GM23338 (cell line): ENCODE measurements around the gene MPHOSPH10. TPM values are rescaled to one million over a fixed set of nuclear protein-coding genes. Genes with fewer than 3 reads are reported as not detected.

ENCODE experiments used
- ATAC-seq: fragments of 200-7000 bp; cut with Tn5 transposase; 3 replicates; pipeline ENCODE4 v1.9.1; 2020
- DNase-seq: peaks from one replicate; pipeline ENCODE4 v3.0.0-alpha.2; 2015; ENCODE audit warnings: low spot score
- H2AFZ ChIP-seq: fragments of 200-600 bp; sonication (generic); 2 replicates; pipeline ENCODE4 v1.8.0; 2016; ENCODE audit warnings: antibody characterized with exemption, mild to moderate bottlenecking, moderate library complexity
- H3F3A ChIP-seq: fragments of 200-600 bp; sonication (generic); replicated peaks from 2 replicates; pipeline ENCODE4 v1.8.0; 2017; ENCODE audit warnings: antibody characterized with exemption, mixed run types, low read depth
- H3K27ac ChIP-seq: fragments of 200-600 bp; sonication (generic); 2 replicates; pipeline ENCODE4 v1.6.1; 2016; ENCODE audit warnings: low read depth
- H3K27me3 ChIP-seq: fragments of 200-600 bp; sonication (generic); 2 replicates; pipeline ENCODE4 v1.8.0; 2016; ENCODE audit warnings: mild to moderate bottlenecking, mixed run types, moderate library complexity; ENCODE audit not compliant: insufficient read depth
- H3K36me3 ChIP-seq: fragments of 200-600 bp; sonication (generic); 2 replicates; pipeline ENCODE4 v1.8.0; 2016; ENCODE audit warnings: mild to moderate bottlenecking; ENCODE audit not compliant: insufficient read depth
- H3K4me1 ChIP-seq: fragments of 200-600 bp; sonication (generic); 2 replicates; pipeline ENCODE4 v1.8.0; 2016; ENCODE audit warnings: mild to moderate bottlenecking, moderate library complexity; ENCODE audit not compliant: insufficient read depth
- H3K4me2 ChIP-seq: fragments of 200-600 bp; sonication (generic); 2 replicates; pipeline ENCODE4 v1.7.1; 2017; ENCODE audit warnings: mixed run types
- H3K4me3 ChIP-seq: fragments of 200-600 bp; sonication (generic); 2 replicates; pipeline ENCODE4 v1.6.1; 2016; ENCODE audit warnings: mixed run types
- H3K79me2 ChIP-seq: fragments of 200-600 bp; sonication (generic); replicated peaks from 2 replicates; pipeline ENCODE4 v1.8.0; 2017; ENCODE audit warnings: mild to moderate bottlenecking; ENCODE audit not compliant: insufficient read depth
- H3K9me2 ChIP-seq: fragments of 200-600 bp; sonication (generic); 2 replicates; pipeline ENCODE4 v1.8.0; 2017; ENCODE audit not compliant: insufficient read depth
- H4K20me1 ChIP-seq: fragments of 200-600 bp; sonication (generic); replicated peaks from 2 replicates; pipeline ENCODE4 v1.8.0; 2017; ENCODE audit warnings: mild to moderate bottlenecking; ENCODE audit not compliant: insufficient read depth
- H3K27ac Mint-ChIP-seq: 2 replicates; pipeline ENCODE4 v1.8.0; 2020; ENCODE audit warnings: inconsistent platforms, mild to moderate bottlenecking, moderate library complexity, mixed read lengths
- H3K27me3 Mint-ChIP-seq: 3 replicates; pipeline ENCODE4 v1.8.0; 2022; ENCODE audit warnings: low read depth, mild to moderate bottlenecking, moderate library complexity, mixed read lengths, inconsistent platforms; ENCODE audit not compliant: insufficient read depth, poor library complexity
- H3K36me3 Mint-ChIP-seq: 3 replicates; pipeline ENCODE4 v1.8.0; 2021; ENCODE audit warnings: low read depth, mild to moderate bottlenecking, inconsistent platforms, moderate library complexity, mixed read lengths
- H3K4me1 Mint-ChIP-seq: 3 replicates; pipeline ENCODE4 v1.8.0; 2020; ENCODE audit warnings: mild to moderate bottlenecking, inconsistent platforms, mixed read lengths
- H3K4me3 Mint-ChIP-seq: 3 replicates; pipeline ENCODE4 v1.8.0; 2021; ENCODE audit warnings: moderate library complexity, mild to moderate bottlenecking, inconsistent platforms, mixed read lengths
- H3K9me3 Mint-ChIP-seq: 3 replicates; pipeline ENCODE4 v1.8.0; 2020; ENCODE audit warnings: moderate library complexity, mild to moderate bottlenecking, inconsistent platforms, mixed read lengths
- EZH2 ChIP-seq: fragments of 200-600 bp; sonication (generic); IDR thresholded peaks from one replicate; pipeline ENCODE4 v1.8.0; 2017; ENCODE audit warnings: antibody characterized with exemption, mild to moderate bottlenecking, low read depth; ENCODE audit not compliant: unreplicated experiment
- JUNB ChIP-seq: IDR thresholded peaks from one replicate; pipeline ENCODE4 v1.6.1; 2016; ENCODE audit warnings: antibody characterized with exemption; ENCODE audit not compliant: unreplicated experiment
- POLR2AphosphoS5 ChIP-seq: IDR thresholded peaks from 2 replicates; pipeline ENCODE4 v1.6.1; 2016; ENCODE audit warnings: antibody characterized with exemption, low read depth
- STAT1 ChIP-seq: IDR thresholded peaks from one replicate; pipeline ENCODE4 v1.6.1; 2016; ENCODE audit warnings: antibody characterized with exemption; ENCODE audit not compliant: unreplicated experiment
- ZNF114 ChIP-seq: fragments of 250-450 bp; sonication (Bioruptor Pico); IDR thresholded peaks from 2 replicates; pipeline ENCODE4 v1.5.0; 2020; ENCODE audit warnings: mild to moderate bottlenecking, moderate library complexity
- ZNF331 ChIP-seq: fragments of 250-450 bp; sonication (Bioruptor Pico); IDR thresholded peaks from 2 replicates; pipeline ENCODE4 v1.5.0; 2020; ENCODE audit warnings: low read depth, mild to moderate bottlenecking, moderate library complexity
- polyA plus RNA-seq: library from polyadenylated mRNA; unstranded; fragments of >200 nt; fragmentation: Nextera tagmentation; extraction: Ambion mirVana; gene quantifications from 2 replicates; pipeline ENCODE4 v1.2.1, GENCODE V29; 2016
- total RNA-seq: library from RNA; depleted of rRNA; stranded (reverse); fragments of >200 nt; shearing (Covaris generic); gene quantifications from 2 replicates; pipeline ENCODE4 v1.2.3, GENCODE V29; 2014
- TF ChIP-seq, protein P1 (sequence below): IDR thresholded peaks from 2 replicates; pipeline ENCODE4 v1.6.1; 2016; ENCODE audit warnings: antibody characterized with exemption
- TF ChIP-seq, protein P2 (sequence below), 2 experiments: fragments of 200-600 bp in 1 of 2; sonication (generic) in 1 of 2; conservative IDR thresholded peaks; 2 replicates each; pipeline versions ENCODE4 v1.5.1 to v1.6.1; 2016 to 2017; ENCODE audit warnings: antibody characterized with exemption in 2 of 2, low read depth in 2 of 2, mild to moderate bottlenecking in 2 of 2, moderate library complexity in 1 of 2
- TF ChIP-seq, protein P3 (sequence below): fragments of 250-450 bp; sonication (Bioruptor Pico); IDR thresholded peaks from 2 replicates; pipeline ENCODE4 v1.5.0; 2020; ENCODE audit warnings: mild to moderate bottlenecking, moderate library complexity

The MPHOSPH10 gene
- total and polyA plus RNA-seq, 2 experiments from 2014 or later = 23.8 to 64.8 TPM

DNA sequence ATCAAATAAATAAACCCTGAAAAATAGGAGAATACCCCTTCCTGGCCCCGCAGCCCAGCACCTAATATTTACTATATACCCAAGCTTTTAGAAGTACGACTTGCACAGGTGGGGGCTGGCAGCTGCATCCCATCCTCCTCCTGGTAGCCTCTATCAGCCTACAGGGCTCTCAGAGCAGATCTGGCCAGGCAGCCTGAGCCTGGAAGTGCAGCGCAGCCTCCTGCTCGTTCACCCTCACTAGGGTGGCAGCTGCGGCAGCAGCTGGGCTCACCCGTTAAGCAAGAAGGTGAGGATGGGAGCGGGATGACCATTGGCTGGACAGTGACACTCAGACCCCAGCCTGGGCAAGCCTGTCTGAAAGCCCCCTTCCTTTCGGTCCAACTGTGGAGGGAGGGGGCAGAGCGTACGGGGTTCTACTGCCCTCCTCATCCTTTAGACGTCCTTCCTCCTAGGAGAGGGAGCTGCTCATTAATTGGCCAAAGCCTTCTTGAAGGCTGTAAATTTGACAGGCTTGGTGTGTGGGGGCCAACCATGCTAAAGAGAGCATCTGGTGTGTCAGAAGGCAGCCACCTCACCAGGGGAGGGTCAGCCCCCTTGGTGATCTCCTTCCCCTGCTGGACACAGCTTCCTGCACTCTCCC is 23.3 kb downstream of the MPHOSPH10 start:
- H2AFZ ChIP-seq = no peak overlapping the region
- TF ChIP-seq, protein P1, sequence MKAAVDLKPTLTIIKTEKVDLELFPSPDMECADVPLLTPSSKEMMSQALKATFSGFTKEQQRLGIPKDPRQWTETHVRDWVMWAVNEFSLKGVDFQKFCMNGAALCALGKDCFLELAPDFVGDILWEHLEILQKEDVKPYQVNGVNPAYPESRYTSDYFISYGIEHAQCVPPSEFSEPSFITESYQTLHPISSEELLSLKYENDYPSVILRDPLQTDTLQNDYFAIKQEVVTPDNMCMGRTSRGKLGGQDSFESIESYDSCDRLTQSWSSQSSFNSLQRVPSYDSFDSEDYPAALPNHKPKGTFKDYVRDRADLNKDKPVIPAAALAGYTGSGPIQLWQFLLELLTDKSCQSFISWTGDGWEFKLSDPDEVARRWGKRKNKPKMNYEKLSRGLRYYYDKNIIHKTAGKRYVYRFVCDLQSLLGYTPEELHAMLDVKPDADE = no peak
- TF ChIP-seq JUNB (no peak), STAT1 (no peak), ZNF114 (no peak)
- TF ChIP-seq, protein P2, sequence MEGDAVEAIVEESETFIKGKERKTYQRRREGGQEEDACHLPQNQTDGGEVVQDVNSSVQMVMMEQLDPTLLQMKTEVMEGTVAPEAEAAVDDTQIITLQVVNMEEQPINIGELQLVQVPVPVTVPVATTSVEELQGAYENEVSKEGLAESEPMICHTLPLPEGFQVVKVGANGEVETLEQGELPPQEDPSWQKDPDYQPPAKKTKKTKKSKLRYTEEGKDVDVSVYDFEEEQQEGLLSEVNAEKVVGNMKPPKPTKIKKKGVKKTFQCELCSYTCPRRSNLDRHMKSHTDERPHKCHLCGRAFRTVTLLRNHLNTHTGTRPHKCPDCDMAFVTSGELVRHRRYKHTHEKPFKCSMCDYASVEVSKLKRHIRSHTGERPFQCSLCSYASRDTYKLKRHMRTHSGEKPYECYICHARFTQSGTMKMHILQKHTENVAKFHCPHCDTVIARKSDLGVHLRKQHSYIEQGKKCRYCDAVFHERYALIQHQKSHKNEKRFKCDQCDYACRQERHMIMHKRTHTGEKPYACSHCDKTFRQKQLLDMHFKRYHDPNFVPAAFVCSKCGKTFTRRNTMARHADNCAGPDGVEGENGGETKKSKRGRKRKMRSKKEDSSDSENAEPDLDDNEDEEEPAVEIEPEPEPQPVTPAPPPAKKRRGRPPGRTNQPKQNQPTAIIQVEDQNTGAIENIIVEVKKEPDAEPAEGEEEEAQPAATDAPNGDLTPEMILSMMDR (conservative IDR thresholded peaks at IDR 0.05; ENCODE audit: low read depth in 2 of 2) = no peak

DNA sequence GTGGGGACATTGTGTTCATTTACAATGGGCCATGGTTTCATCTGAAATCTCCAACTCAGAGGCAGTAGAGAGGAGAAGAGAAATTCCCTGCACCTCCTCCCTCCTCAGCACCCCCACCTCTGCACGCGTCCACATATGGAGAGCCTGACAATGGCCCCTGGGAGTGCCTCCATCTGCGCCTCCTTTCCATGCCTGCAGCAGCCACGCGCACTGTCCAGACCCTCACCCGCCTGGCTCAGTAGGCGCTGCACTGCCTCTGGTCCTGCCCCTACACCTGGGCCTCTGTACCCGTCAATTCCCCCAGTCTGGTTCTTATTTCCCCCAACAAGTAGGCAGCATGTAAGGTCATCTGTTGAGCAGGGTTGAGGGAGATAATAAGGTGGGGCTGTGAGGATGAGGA is 23.8 kb downstream of the MPHOSPH10 start:
- Histone ChIP-seq H3K4me3 (no peak overlapping the region), H4K20me1 (peaks cover 6% of the 10 kb centered on the region; the same call in 1 of the 2 replicates), H3K4me1 (peaks cover 6% of the 10 kb centered on the region), H3K9me2 (0 out of 2 replicates have a peak, but pooled peaks cover 2% of the 10 kb centered on the region), H3K79me2 (no peaks in the 10 kb centered on the region), H3K4me2 (no peak overlapping the region), H3F3A (0 out of 2 replicates have a peak, but pooled peaks cover 5% of the 10 kb centered on the region), H3K27ac (no peak overlapping the region), H3K36me3 (peaks cover 5% of the 10 kb centered on the region; the same call in 1 of the 2 replicates), H2AFZ (no peak overlapping the region), H3K27me3 (no peaks in the 10 kb centered on the region)
- no peaks in the 10 kb centered on the region for H3K9me3 Mint-ChIP-seq
- H3K27ac Mint-ChIP-seq = no peak overlapping the region
- H3K27me3 Mint-ChIP-seq = peaks cover 15% of the 10 kb centered on the region
- H3K4me1 Mint-ChIP-seq = peaks cover 16% of the 10 kb centered on the region
- no peak overlapping the region for H3K4me3 Mint-ChIP-seq
- no peak for ATAC-seq
- peaks cover 11% of the 10 kb centered on the region for H3K36me3 Mint-ChIP-seq
- DNase-seq = no peak
- TF ChIP-seq STAT1 (no peak), ZNF331 (CRISPR knock-in tag) (no peak), JUNB (no peak), POLR2AphosphoS5 (no peak), EZH2 (no peak)
- TF ChIP-seq, protein P2 (conservative IDR thresholded peaks at IDR 0.05; ENCODE audit: low read depth in 2 of 2) = no peak
- TF ChIP-seq, protein P3, sequence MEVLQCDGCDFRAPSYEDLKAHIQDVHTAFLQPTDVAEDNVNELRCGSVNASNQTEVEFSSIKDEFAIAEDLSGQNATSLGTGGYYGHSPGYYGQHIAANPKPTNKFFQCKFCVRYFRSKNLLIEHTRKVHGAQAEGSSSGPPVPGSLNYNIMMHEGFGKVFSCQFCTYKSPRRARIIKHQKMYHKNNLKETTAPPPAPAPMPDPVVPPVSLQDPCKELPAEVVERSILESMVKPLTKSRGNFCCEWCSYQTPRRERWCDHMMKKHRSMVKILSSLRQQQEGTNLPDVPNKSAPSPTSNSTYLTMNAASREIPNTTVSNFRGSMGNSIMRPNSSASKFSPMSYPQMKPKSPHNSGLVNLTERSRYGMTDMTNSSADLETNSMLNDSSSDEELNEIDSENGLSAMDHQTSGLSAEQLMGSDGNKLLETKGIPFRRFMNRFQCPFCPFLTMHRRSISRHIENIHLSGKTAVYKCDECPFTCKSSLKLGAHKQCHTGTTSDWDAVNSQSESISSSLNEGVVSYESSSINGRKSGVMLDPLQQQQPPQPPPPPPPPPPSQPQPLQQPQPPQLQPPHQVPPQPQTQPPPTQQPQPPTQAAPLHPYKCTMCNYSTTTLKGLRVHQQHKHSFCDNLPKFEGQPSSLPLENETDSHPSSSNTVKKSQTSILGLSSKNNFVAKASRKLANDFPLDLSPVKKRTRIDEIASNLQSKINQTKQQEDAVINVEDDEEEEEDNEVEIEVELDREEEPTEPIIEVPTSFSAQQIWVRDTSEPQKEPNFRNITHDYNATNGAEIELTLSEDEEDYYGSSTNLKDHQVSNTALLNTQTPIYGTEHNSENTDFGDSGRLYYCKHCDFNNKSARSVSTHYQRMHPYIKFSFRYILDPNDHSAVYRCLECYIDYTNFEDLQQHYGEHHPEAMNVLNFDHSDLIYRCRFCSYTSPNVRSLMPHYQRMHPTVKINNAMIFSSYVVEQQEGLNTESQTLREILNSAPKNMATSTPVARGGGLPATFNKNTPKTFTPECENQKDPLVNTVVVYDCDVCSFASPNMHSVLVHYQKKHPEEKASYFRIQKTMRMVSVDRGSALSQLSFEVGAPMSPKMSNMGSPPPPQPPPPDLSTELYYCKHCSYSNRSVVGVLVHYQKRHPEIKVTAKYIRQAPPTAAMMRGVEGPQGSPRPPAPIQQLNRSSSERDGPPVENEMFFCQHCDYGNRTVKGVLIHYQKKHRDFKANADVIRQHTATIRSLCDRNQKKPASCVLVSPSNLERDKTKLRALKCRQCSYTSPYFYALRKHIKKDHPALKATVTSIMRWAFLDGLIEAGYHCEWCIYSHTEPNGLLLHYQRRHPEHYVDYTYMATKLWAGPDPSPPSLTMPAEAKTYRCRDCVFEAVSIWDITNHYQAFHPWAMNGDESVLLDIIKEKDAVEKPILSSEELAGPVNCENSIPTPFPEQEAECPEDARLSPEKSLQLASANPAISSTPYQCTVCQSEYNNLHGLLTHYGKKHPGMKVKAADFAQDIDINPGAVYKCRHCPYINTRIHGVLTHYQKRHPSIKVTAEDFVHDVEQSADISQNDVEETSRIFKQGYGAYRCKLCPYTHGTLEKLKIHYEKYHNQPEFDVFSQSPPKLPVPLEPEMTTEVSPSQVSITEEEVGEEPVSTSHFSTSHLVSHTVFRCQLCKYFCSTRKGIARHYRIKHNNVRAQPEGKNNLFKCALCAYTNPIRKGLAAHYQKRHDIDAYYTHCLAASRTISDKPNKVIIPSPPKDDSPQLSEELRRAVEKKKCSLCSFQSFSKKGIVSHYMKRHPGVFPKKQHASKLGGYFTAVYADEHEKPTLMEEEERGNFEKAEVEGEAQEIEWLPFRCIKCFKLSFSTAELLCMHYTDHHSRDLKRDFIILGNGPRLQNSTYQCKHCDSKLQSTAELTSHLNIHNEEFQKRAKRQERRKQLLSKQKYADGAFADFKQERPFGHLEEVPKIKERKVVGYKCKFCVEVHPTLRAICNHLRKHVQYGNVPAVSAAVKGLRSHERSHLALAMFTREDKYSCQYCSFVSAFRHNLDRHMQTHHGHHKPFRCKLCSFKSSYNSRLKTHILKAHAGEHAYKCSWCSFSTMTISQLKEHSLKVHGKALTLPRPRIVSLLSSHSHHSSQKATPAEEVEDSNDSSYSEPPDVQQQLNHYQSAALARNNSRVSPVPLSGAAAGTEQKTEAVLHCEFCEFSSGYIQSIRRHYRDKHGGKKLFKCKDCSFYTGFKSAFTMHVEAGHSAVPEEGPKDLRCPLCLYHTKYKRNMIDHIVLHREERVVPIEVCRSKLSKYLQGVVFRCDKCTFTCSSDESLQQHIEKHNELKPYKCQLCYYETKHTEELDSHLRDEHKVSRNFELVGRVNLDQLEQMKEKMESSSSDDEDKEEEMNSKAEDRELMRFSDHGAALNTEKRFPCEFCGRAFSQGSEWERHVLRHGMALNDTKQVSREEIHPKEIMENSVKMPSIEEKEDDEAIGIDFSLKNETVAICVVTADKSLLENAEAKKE (CRISPR knock-in tag) = no peak

More for the DNA sequence above, 23.3 kb downstream of the MPHOSPH10 start:
- Histone ChIP-seq H3F3A (0 out of 2 replicates have a peak, but pooled peaks cover 5% of the 10 kb centered on the region), H4K20me1 (peaks cover 6% of the 10 kb centered on the region; the same call in 1 of the 2 replicates), H3K36me3 (peaks cover 11% of the 10 kb centered on the region; the same call in 1 of the 2 replicates), H3K27ac (no peak overlapping the region), H3K4me3 (no peak overlapping the region), H3K4me1 (peaks cover 6% of the 10 kb centered on the region), H3K4me2 (no peak overlapping the region), H3K79me2 (no peaks in the 10 kb centered on the region), H3K9me2 (0 out of 2 replicates have a peak, but pooled peaks cover 2% of the 10 kb centered on the region), H3K27me3 (no peaks in the 10 kb centered on the region)
- no peak overlapping the region for H3K27ac Mint-ChIP-seq
- peaks cover 15% of the 10 kb centered on the region for H3K27me3 Mint-ChIP-seq
- DNase-seq = no peak
- H3K9me3 Mint-ChIP-seq = no peaks in the 10 kb centered on the region
- H3K4me3 Mint-ChIP-seq = no peak overlapping the region
- H3K36me3 Mint-ChIP-seq = peaks cover 17% of the 10 kb centered on the region
- H3K4me1 Mint-ChIP-seq = peaks cover 16% of the 10 kb centered on the region
- ATAC-seq = no peak
